IPS-15b (cell line): ENCODE measurements around the gene MACROD1.

ENCODE experiments used
- H3K27me3 ChIP-seq: one replicate; pipeline ENCODE4 v1.6.1; 2013; ENCODE audit warnings: low read length; ENCODE audit not compliant: control insufficient read depth, insufficient read depth
- H3K36me3 ChIP-seq: one replicate; pipeline ENCODE4 v1.6.1; 2013; ENCODE audit warnings: low read length; ENCODE audit not compliant: control insufficient read depth, insufficient read depth
- H3K4me1 ChIP-seq: one replicate; pipeline ENCODE4 v1.6.1; 2013; ENCODE audit warnings: mild to moderate bottlenecking, low read length; ENCODE audit not compliant: control insufficient read depth, insufficient read depth
- H3K4me3 ChIP-seq: one replicate; pipeline ENCODE4 v1.5.1; 2013; ENCODE audit warnings: low read depth, low read length
- H3K9ac ChIP-seq: one replicate; pipeline ENCODE4 v1.6.1; 2013; ENCODE audit warnings: low read depth, mild to moderate bottlenecking, low read length
- H3K9me3 ChIP-seq: one replicate; pipeline ENCODE4 v1.6.1; 2013; ENCODE audit warnings: mild to moderate bottlenecking, low read length; ENCODE audit not compliant: control insufficient read depth, insufficient read depth

The MACROD1 gene

DNA sequence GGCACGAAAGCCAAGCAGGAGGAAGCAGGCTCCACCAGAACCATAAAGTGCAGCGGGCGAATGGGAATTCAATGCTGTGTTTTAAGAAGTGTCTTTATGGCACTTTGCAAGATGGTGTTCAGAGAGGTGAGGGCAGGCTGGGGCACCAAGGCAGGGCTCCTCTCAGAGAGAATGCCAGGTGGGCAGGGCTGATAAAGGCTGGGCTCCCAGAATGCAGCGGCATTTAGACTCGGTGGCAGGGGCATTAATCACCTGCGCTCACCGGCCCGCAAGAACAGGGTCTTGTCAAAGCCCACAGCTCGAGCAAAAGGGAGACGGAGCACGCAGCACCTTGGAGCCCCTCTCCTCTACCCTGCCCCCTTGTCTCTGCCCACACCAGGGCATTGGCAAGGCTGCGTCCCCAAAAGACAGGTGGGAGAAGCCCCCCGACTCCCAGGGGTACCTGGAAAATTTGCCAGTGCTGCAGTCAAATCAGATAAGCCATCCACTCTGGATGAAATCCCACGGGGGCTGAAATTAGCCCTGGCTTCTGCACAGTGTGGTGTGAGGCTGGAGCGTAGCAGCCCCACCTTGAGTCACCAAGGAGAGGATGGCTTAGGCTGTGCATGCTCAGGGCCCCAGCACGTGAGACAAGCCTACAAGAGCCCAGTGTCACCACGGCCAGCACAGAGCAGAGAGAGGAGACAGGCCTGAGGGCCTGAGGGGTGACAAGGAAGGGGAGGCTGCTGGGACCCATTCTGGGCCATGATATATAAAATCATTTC lies 8.1 kb downstream of the MACROD1 start:
- Histone ChIP-seq H3K9ac (no peak overlapping the region), H3K4me1 (peaks cover 3% of the 10 kb centered on the region), H3K9me3 (no peaks in the 10 kb centered on the region), H3K4me3 (no peak overlapping the region), H3K27me3 (no peaks in the 10 kb centered on the region), H3K36me3 (no peaks in the 10 kb centered on the region)

DNA sequence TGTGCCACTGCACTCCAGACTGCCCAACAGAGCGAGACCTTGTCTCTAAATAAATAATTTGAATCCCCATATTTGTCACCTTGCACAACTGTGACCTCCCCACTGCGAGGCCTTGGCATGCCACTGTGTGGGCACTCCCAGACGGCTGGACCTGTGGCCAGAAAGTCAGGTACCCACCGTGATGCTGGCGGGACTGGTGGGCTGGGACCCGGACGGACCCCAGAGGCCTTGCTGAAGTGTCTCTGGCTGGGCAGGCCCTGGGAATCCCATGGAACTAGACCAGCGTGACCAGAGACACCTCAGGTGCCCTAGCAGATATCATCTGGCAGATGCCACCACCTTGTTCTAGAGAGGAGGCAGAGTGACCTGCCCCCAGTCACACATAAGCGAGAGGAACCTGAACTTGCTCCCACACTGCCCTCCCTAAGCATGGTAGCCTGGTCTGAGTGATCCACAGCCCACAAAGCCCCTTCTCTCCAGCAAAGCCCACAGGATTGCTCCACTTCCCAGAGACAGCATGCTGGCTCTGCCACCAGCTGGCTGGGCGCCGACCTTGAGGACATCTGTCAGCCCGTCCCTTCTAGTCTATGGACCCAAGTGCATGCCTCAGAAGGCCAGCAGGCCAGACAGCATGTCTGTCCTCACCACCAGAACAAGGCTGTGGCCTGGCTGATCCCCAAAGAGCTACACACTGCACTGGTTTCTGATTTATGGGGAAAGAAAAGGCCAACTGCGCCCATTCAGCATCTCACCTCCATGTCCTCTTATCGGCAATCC lies 9.5 kb downstream of the MACROD1 start:
- no peak overlapping the region for H3K4me3 ChIP-seq
- H3K4me1 ChIP-seq: peaks cover 3% of the 10 kb centered on the region
- no peaks in the 10 kb centered on the region for H3K9me3 ChIP-seq
- no peak overlapping the region for H3K9ac ChIP-seq
- H3K36me3 ChIP-seq: peaks cover 4% of the 10 kb centered on the region
- no peaks in the 10 kb centered on the region for H3K27me3 ChIP-seq

DNA sequence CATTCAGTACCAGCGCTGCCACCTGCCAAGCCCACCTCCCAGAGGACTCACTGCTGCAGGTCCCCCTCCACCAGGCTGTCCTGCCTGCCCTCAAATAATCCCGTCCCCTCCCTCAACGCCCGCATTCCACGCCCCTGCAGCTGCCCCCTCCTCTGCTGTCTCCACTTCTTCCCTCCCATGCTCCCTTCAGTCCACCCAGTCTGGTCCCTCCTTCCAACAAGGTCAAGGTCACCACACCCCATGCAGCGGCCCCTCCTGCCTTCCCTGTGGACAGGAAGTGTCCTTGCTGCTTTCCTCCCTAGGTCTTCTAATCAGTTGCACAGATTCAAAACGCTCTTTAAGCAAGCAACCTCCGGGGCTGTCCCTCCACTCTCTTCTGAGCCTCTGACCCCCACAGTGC lies 12.1 kb downstream of the MACROD1 start:
- peaks cover 3% of the 10 kb centered on the region for H3K4me1 ChIP-seq
- H3K9ac ChIP-seq: no peak overlapping the region
- no peak overlapping the region for H3K4me3 ChIP-seq
- no peaks in the 10 kb centered on the region for H3K9me3 ChIP-seq
- H3K36me3 ChIP-seq: peaks cover 4% of the 10 kb centered on the region
- H3K27me3 ChIP-seq: no peaks in the 10 kb centered on the region

DNA sequence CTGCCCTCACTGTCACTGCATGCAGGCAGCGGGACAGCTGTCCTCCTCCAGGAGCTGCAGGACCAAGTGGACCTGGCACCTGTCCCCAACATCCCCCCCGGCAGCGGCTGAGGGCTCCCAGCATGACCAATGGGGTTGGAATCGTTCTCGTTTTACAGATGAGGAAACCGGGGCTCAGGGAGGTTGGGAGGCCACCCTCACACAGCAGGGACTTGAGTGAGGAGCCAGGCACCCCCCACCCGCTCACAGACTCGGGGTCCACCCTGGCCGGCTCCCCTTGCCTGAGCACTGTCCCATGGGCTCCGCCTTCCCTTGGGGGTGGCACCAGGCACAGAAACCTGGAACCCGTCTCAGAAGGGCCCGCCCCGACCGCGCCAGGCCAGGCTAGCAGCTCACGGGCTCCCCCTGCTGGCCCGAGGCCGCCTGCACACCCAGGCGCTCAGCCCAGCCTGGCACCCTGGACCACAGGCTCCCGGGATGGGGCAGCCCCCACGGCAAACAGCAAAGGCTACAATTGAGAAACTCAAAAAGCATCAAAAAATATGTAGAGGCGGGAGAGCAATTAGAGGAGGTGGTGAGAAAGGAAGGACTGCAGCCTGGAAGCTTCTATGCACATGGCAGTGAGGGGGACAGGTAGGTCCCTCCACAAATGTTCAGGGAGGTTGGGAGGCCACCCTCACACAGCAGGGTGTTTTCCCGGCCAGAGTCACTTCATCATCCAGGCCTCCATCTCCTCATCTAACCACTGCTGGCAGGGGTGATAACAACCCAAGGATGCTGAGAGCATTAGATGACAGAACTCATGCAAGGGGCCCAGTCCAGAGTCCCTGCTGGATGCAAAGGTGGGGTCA lies 12.8 kb downstream of the MACROD1 start:
- H3K27me3 ChIP-seq: no peaks in the 10 kb centered on the region
- no peak overlapping the region for H3K4me3 ChIP-seq
- H3K4me1 ChIP-seq: peaks cover 3% of the 10 kb centered on the region

DNA sequence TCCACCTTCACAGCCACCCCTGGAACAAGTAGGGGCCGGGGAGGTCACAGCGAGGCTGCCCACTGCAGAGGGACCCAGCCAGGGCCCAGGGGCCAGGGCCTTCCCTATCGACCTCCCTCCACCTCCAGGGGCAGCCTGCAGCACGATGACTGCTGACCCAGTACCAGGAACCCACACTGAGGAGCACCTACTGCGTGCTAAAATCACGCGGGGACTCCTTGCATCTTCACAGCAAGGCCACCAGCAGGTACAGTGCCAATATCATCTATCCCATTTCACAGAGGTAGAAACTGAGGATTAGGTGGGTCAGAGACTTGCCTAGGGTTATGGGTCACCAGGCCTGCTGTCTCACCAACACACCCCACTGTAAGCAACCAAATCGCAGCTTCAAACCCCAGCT lies 14.6 kb downstream of the MACROD1 start:
- Histone ChIP-seq H3K9me3 (no peaks in the 10 kb centered on the region), H3K36me3 (peaks cover 4% of the 10 kb centered on the region), H3K9ac (no peak overlapping the region), H3K27me3 (no peaks in the 10 kb centered on the region), H3K4me1 (peaks cover 3% of the 10 kb centered on the region), H3K4me3 (no peak overlapping the region)

More for the DNA sequence above, 12.8 kb downstream of the MACROD1 start:
- no peak overlapping the region for H3K9ac ChIP-seq
- no peaks in the 10 kb centered on the region for H3K9me3 ChIP-seq
- H3K36me3 ChIP-seq: peaks cover 4% of the 10 kb centered on the region

DNA sequence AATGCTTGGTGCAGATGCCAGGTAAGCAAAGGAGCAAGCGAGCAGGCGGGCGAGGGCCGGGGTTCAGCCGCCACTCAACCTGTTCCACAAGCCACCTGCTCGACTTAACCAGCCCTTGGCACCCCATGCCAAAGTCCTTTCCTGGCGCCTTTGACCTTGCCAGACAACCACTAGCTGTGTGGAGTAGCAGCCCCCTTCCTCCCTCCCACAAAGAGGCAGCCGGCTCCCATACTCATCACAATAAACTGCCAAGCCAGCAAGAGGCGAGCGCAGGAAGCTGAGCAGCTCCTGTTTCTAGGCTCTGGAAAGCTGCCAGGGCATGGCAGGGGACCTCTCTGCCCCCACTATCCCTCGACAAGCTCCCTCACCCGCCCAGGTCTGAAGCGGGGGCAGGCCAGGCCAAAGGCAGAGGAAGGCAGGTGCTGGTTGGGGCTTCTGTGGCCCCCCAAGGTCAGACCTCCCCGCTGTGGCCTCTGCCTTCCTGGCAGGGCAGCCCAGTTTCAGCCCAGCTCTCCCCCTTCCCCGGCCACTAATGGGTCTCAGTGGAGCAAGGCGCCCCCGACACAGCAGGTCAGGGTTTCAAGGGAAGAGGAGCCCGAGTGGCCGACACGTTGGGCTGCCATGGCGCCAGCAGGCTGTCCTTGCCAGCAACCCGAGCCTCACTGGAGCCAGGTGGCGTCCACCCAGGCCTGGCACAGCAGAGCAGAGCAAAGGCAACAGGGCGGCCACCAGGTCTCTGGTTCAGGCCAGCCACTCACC lies 15.3 kb downstream of the MACROD1 start:
- Histone ChIP-seq H3K4me3 (no peak overlapping the region), H3K4me1 (peaks cover 3% of the 10 kb centered on the region), H3K9me3 (no peaks in the 10 kb centered on the region), H3K36me3 (peaks cover 4% of the 10 kb centered on the region), H3K9ac (no peak overlapping the region), H3K27me3 (no peaks in the 10 kb centered on the region)

DNA sequence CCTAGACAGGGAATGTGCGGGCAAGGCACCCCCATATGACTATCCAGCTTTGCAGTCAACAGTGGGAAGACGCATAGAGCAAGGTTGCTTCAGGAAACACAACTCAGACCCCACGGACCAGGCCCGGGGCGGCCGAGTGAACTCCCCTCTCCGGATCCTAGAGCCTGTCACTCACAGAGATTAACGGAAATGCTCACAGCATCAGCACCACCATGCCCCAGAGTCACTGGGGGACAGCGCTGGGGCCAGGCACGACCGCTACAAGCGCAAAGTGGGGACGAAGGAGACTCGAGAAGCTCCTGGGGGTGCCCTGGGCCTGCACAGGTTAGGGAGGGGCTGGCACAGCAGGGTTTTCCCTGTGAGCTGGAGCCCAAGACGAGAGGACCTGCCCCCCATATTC lies 15.9 kb downstream of the MACROD1 start:
- Histone ChIP-seq H3K36me3 (peaks cover 4% of the 10 kb centered on the region), H3K4me3 (no peak overlapping the region), H3K9me3 (no peaks in the 10 kb centered on the region), H3K9ac (no peak overlapping the region), H3K4me1 (peaks cover 3% of the 10 kb centered on the region), H3K27me3 (no peaks in the 10 kb centered on the region)

DNA sequence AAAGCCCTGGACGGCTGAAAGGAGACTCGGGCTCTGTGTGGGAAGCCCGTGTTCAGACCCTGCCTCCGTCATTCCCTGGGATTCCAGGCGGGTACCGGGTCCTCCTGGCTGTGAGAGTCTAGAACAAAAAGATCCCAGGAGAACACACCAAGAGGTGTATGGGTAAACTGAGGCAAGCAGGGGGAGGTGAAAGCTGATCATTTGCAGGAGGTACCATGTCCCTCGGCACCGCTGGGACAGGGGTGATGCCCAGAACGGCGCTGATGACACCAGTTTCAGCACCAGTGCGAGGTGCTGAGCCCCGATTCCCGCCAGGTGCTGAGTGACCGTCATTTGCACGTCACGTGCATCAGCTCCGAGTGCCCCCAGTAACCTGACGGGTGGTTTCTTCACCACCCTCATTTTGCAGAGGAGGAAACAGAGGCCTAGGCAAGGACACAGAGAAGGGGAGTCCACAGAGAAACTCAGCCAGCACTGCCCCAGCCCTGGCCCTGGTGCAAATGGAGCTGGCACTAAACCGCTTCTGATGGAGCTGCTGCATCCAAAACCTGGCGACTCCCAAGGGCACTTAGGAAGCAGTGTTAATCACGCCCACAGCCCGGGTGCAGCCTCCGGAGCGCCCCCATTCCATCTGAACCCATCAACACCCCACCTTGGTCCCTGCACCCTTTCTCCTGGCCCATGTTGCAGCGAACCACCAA lies 16.8 kb downstream of the MACROD1 start:
- Histone ChIP-seq H3K9me3 (no peaks in the 10 kb centered on the region), H3K27me3 (no peaks in the 10 kb centered on the region), H3K4me3 (no peak overlapping the region), H3K9ac (no peak overlapping the region), H3K36me3 (peaks cover 4% of the 10 kb centered on the region), H3K4me1 (peaks cover under 1% of the 10 kb centered on the region)

DNA sequence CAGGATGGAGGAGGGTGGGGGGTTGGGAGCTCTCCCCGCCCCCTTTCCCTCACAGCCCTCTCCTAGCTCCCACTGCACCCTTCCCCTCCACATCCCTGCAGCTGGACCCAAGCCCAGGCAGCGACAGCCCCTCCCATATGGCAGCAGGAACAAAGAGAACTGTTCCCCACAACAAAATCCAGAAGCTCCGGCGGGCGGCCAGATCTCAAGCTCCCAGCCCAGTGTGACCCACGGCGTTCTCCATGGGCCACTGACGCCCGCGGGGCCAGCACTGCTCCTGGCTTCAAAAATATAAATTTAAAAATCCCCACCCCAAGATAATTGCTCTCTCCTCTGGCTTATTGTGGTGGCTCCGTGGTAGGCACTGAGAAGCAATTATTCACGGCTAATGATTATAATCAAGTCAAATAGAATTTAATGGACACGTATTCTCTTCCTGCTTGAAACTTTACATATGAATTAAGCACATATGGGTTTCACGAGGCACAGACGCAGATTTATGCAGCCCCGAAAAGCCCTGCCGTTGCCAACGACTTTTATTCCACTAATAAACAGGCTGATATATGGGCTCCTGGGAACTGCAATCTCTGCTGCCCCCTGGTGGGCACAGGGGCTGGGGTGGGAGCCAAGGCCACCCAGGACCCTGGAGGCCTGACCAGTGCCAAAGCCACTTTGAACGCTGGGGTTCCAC lies 17.5 kb downstream of the MACROD1 start:
- Histone ChIP-seq H3K9ac (no peak overlapping the region), H3K4me3 (no peak overlapping the region), H3K27me3 (no peaks in the 10 kb centered on the region), H3K9me3 (no peaks in the 10 kb centered on the region), H3K36me3 (peaks cover 4% of the 10 kb centered on the region), H3K4me1 (no peaks in the 10 kb centered on the region)

DNA sequence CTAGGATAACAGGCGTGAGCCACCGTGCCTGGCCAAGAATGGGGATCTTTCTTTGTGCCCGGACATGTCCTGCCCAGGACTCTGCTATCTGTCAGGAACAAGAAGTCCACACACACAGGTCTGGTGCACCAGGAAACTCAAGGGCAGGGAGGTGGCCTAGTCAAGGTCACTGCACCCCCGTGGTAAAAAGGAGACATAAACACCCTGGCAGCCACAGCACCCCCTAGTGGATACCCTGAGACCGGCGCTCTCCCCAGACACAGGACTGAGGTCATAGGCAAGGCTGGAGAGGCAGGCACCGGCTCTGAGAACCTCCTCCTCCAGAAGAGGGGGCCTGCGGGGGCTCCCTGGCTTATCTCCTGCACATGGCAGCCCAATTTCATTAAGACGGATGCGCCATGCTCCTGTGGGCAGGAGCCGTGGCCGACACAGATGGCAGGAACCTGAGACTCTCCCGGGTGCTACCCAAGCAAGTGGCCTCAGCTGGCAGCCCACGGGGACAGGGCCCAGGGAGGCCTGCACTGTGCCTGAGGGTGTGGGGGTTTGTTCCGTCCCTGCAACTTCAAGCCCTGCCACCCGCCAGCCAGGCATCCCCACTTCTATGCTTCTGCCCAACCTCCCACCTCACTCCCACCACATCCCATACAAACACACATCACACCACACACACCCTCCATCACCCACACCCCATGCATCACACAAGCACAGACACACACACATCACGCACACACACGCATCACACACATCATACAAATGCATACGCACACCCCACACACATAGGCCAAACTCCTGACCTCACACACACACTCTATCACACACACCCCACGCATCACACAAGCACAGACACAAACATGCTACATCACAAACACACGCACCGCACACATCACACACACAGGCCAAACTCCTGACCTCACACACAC lies 19.6 kb downstream of the MACROD1 start:
- H3K9me3 ChIP-seq: no peaks in the 10 kb centered on the region
- H3K36me3 ChIP-seq: no peaks in the 10 kb centered on the region
- H3K27me3 ChIP-seq: no peaks in the 10 kb centered on the region
- no peak overlapping the region for H3K4me3 ChIP-seq
- no peak overlapping the region for H3K9ac ChIP-seq
- no peaks in the 10 kb centered on the region for H3K4me1 ChIP-seq
